Epithelial cell of proximal tubule (primary cell): ENCODE results near the gene SLC16A2. TPM values are rescaled to one million over a fixed set of nuclear protein-coding genes. Genes with fewer than 3 reads are reported as not detected.
A peak's percentile ranks its signal among the peaks of the same experiment; 100 is the strongest.

Experiments
- DNase-seq: peaks from one replicate; pipeline ENCODE4 v3.0.0-alpha.2; 2011; ENCODE audit warnings: low read depth
- H3K4me3 ChIP-seq: 2 replicates; pipeline ENCODE4 v1.5.1; 2011; ENCODE audit warnings: low read depth, mild to moderate bottlenecking, low read length
- total RNA-seq: library from RNA; depleted of rRNA; stranded (reverse); fragments of >200 nt; gene quantifications from 2 replicates; pipeline ENCODE4 v1.2.3, GENCODE V29; 2015
- TF ChIP-seq, protein P1 (sequence below): conservative IDR thresholded peaks from 2 replicates; pipeline ENCODE4 v1.5.1; 2012; ENCODE audit warnings: low read depth, mild to moderate bottlenecking, low read length

The SLC16A2 gene
- total RNA-seq, 1 donor from 2014 or later, result 5.3 TPM

DNA sequence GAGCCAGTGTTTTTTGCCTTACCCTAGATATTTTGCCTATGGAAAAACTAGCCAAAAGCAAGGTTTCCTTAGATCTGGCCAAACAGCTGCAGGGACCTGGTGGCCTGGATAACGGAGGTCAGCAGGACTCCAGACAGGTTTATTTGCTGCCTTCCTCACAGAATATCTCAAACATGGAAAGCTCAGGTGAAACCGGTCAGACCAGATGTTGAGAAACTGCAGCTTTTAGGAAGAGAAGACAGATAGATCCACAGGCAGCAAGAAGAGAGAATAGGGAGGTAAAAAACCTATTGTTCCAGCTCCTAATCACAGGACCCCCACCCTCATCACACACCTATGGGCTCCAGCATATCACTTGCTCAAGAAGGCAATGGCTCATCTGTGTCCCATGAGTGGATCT, 16.2 kb downstream of the SLC16A2 start:
- H3K4me3 ChIP-seq, result no peak overlapping the region
- TF ChIP-seq, protein P1, sequence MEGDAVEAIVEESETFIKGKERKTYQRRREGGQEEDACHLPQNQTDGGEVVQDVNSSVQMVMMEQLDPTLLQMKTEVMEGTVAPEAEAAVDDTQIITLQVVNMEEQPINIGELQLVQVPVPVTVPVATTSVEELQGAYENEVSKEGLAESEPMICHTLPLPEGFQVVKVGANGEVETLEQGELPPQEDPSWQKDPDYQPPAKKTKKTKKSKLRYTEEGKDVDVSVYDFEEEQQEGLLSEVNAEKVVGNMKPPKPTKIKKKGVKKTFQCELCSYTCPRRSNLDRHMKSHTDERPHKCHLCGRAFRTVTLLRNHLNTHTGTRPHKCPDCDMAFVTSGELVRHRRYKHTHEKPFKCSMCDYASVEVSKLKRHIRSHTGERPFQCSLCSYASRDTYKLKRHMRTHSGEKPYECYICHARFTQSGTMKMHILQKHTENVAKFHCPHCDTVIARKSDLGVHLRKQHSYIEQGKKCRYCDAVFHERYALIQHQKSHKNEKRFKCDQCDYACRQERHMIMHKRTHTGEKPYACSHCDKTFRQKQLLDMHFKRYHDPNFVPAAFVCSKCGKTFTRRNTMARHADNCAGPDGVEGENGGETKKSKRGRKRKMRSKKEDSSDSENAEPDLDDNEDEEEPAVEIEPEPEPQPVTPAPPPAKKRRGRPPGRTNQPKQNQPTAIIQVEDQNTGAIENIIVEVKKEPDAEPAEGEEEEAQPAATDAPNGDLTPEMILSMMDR, result no peak
- no peak for DNase-seq

DNA sequence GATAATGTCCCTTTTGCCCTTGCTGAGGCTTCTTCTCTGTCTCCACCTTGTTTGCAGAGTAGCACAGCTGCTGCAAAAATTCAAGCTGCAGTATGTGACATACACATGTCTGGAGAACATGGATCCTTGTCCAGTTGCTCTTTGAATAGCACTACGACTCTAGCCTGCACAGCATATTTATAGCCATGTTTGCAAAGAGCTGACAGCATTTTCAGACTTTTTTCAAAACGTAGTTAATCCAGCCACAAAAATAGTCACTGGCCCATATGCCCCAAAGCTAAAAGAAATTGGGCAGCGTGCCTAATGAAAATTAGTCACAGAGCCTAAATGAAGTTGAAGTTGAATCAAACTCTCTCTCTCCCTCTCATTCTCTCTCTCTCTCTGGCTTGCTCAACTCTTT, 17.5 kb downstream of the SLC16A2 start:
- DNase-seq, result no peak
- TF ChIP-seq, protein P1, result no peak

DNA sequence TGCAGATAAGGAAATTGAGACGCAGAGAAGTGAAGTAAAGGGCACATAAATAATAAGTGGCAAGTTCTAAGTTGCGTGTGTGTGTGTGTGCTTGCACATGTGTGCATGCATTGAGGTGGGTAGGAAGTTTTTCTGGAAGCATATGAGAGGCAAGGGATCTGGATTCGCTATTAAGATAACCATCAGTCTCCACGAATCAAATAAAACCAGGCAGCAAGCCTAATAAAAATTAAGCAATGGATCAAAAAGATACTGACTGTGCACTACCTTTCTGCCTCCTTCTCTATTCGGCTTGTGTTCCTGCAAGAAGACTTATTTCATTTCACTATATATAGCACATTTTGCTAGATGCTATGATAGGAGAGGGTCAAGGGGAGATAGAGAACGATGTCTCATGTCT, 23.8 kb downstream of the SLC16A2 start:
- TF ChIP-seq, protein P1, result no peak
- DNase-seq, result no peak
- H3K4me3 ChIP-seq, result no peak overlapping the region

More for the DNA sequence above, 17.5 kb downstream of the SLC16A2 start:
- no peak overlapping the region for H3K4me3 ChIP-seq

DNA sequence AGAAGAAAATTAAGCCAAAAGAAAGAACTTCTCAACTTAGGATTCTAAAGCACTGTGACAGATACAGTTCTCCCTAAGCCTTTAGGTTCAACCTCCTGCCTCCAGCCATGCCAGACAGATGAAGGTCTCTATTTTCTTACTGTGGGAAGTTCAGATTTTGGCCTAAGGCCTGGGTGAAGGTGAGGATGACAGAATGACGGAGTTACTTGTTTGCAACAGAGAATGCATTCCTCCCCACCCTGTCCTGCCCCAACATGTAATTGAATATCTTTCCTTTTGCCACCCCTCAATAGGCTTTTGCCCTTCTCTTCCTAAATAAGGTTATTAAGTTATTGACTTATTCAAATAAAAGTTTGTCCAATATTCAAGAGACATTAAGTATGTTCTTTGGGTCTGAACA, 25.6 kb downstream of the SLC16A2 start:
- DNase-seq, result no peak
- no peak overlapping the region for H3K4me3 ChIP-seq
- TF ChIP-seq, protein P1, result no peak

DNA sequence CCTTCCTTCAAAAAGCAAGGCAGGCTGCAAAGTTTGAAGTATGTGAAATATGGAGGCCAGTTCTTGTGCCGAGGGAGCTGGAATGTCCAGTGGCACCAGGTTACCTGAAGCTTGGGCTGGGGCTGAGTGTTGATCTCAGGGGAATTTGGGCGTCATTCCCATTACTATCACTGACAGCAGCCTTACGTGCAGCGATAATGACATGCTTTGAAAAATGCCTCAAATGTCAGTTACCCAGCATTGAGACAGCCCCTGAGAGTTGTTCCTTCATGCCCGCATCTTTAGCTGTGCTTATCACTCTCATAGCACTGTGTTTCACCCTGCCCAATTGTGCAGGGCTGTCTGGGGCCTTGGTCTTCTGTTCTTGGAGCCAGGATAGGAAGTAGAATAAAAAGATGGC, 27.4 kb downstream of the SLC16A2 start:
- TF ChIP-seq, protein P1, result no peak
- DNase-seq, result no peak
- H3K4me3 ChIP-seq, result no peak overlapping the region

DNA sequence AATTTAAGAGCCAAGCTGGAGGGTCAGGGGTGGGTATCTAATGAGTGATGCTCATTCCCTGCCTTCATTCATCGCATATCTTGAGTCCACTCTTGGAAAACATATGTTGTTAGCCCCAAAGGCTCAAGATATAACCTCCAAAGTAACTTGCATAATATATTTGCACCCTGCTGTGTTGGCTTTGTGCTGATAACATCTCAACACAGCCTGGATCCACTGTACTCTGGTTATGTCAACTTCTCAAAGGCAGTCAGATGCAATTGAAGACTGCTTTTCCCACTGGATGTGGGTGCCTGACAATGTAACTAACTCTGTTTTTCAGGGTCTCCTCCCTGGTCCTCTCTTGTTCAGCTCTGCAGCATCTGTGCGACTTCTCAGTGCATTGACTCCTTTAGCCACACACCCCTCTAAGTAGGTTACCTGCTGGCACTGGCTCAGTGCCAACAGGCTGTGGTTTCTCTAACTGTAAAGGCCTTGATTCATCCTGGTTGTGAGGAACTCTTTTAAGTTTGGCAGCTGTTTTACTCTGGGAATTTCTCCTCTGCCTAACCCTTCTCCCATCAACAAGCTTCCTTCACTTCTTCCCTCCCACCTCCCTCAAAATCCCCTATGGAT, 28.1 kb downstream of the SLC16A2 start:
- no peak overlapping the region for H3K4me3 ChIP-seq
- TF ChIP-seq, protein P1, result no peak
- no peak for DNase-seq

DNA sequence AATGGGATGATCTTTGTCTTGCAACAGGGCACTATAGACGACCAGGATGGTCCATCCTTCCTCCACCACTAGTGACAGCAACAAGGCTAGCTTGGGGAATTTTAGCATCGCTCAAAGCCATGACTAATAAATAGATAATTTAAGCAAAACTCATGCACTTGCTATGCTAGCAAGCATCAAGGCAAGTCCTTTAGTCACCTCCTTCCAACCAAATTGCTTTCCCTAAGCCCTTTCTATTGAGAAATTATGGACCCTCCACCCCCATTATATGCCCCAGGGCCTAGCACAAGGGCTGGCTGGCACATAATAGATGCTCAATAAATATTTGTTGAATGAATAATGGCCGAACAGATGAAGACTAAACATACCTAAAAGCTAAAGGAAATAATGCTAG, 28.6 kb downstream of the SLC16A2 start:
- DNase-seq, result peak; percentile 18
- H3K4me3 ChIP-seq, result no peak overlapping the region
- TF ChIP-seq, protein P1, result no peak
